Lower leg skin (tissue), 4 donors: Measurements from ENCODE around the gene OR6Y1. TPM values are rescaled to one million over a fixed set of nuclear protein-coding genes. Genes with fewer than 3 reads are reported as not detected.

Experiments
- DNase-seq, 2 donors: peaks; one replicate each; pipeline ENCODE4 v3.0.0-alpha.2; 2019; ENCODE audit warnings: low spot score in 2 of 2
- H3K4me3 ChIP-seq: fragments of 200-600 bp; sonication (generic); 2 replicates; pipeline ENCODE4 v1.5.1; 2017; ENCODE audit warnings: mild to moderate bottlenecking, low read depth; ENCODE audit not compliant: poor library complexity, severe bottlenecking
- CTCF ChIP-seq, 3 donors: fragments of 450-650 bp; IDR thresholded peaks; one replicate each; pipeline ENCODE4 v1.5.1; 2016; ENCODE audit warnings: antibody characterized with exemption in 3 of 3, mild to moderate bottlenecking in 3 of 3, moderate library complexity in 2 of 3
- POLR2A ChIP-seq, 2 donors: fragments of 450-650 bp; IDR thresholded peaks; one replicate each; pipeline ENCODE4 v1.6.1; 2016 to 2017; ENCODE audit warnings: antibody characterized with exemption in 2 of 2, mild to moderate bottlenecking in 1 of 2, moderate library complexity in 1 of 2
- WGBS, 2 donors: methylation state at CpG; one replicate each; pipeline ENCODE4 v1.1.5; 2018; 5-methylcytosine and 5-hydroxymethylcytosine counted together
- intact Hi-C: fragments of 100-400 bp; cut with DNase I; formaldehyde crosslinking; loops from one replicate; pipeline ENCODE4 v1.15.0; 2023; ENCODE audit warnings: low total_unique reads
- total RNA-seq, 4 donors: library from RNA; depleted of rRNA; stranded (reverse); fragments of >200 nt; gene quantifications; one replicate each; pipeline ENCODE4 v1.1.0, GENCODE V29; 2016

Gene OR6Y1
- total RNA-seq = not detected

GRCh38 chr1:158554352-158554751 lies at the start of gene OR6Y1:
TSS of gene OR6Y1 (minus strand) at chr1:158554405. CDS start at chr1:158548105, 6,300 bp downstream.
- 70 to 71% methylated on average over 3 of the region's 3 CpGs for WGBS, 2 donors
- no peak within 1 kb of the TSS for H3K4me3 ChIP-seq
- TF ChIP-seq POLR2A (IDR thresholded peaks at IDR 0.05) = no peak
- TF ChIP-seq CTCF (IDR thresholded peaks at IDR 0.05) = no peak
- intact Hi-C loops = no loop called here
- no peak for DNase-seq

- intact Hi-C loops = no loop called here
- 95 to 96% methylated on average over 2 of the region's 2 CpGs for WGBS, 2 donors
- no peak overlapping the region for H3K4me3 ChIP-seq
- no peak for DNase-seq
- TF ChIP-seq POLR2A (IDR thresholded peaks at IDR 0.05) (no peak), CTCF (IDR thresholded peaks at IDR 0.05) (no peak)
Observed at GRCh38 chr1:158600735-158601134, 46.5 kb upstream of the OR6Y1 start.

- TF ChIP-seq POLR2A (IDR thresholded peaks at IDR 0.05) (no peak), CTCF (IDR thresholded peaks at IDR 0.05) (no peak)
- H3K4me3 ChIP-seq = no peak overlapping the region
- intact Hi-C loops = no loop called here
- DNase-seq = no peak
- WGBS, 2 donors = 89 to 100% methylated on average over 1 of the region's 1 CpG
Observed at GRCh38 chr1:158586942-158587341, 32.7 kb upstream of the OR6Y1 start.

GRCh38 chr1:158583962-158584361 lies 29.8 kb upstream of the OR6Y1 start:
- 72 to 75% methylated on average over 4 of the region's 4 CpGs for WGBS, 2 donors
- DNase-seq = no peak
- intact Hi-C loops = no loop called here
- H3K4me3 ChIP-seq = no peak overlapping the region
- no peak for TF ChIP-seq CTCF (IDR thresholded peaks at IDR 0.05)
- no peak for TF ChIP-seq POLR2A (IDR thresholded peaks at IDR 0.05)

GRCh38 chr1:158579733-158580132 lies 25.5 kb upstream of the OR6Y1 start, which contains the start of gene OR10X1:
TSS of gene OR10X1 (minus strand) at chr1:158579899. CDS start at chr1:158579899, 0 bp downstream.
- WGBS, 2 donors = 65 to 69% methylated on average over 1 of the region's 1 CpG
- TF ChIP-seq CTCF (IDR thresholded peaks at IDR 0.05) (no peak), POLR2A (IDR thresholded peaks at IDR 0.05) (no peak)
- no peak for DNase-seq
- no peak within 1 kb of the TSS for H3K4me3 ChIP-seq
- intact Hi-C loops = no loop called here

GRCh38 chr1:158577561-158577960 lies 23.4 kb upstream of the OR6Y1 start:
- 86 to 91% methylated on average over 3 of the region's 3 CpGs for WGBS, 2 donors
- DNase-seq = no peak
- no peak overlapping the region for H3K4me3 ChIP-seq
- intact Hi-C loops = no loop called here
- TF ChIP-seq POLR2A (IDR thresholded peaks at IDR 0.05) = no peak
- TF ChIP-seq CTCF (IDR thresholded peaks at IDR 0.05) = no peak
